GM18499 (cell line): ENCODE results near the gene CERS6.
A peak's percentile ranks its signal among the peaks of the same experiment; 100 is the strongest.

Experiments
- ATAC-seq: cut with Tn5 transposase; IDR thresholded peaks from one replicate; pipeline ENCODE4 v1.9.1; 2021; ENCODE audit warnings: moderate number of reproducible peaks; ENCODE audit not compliant: insufficient read depth, unreplicated experiment

CERS6 gene

GRCh38 chr2:168526641-168527040 is 70.6 kb downstream of the CERS6 start:
- ATAC-seq: no peak

GRCh38 chr2:168528016-168528415 is 71.9 kb downstream of the CERS6 start:
- no peak for ATAC-seq

DNA sequence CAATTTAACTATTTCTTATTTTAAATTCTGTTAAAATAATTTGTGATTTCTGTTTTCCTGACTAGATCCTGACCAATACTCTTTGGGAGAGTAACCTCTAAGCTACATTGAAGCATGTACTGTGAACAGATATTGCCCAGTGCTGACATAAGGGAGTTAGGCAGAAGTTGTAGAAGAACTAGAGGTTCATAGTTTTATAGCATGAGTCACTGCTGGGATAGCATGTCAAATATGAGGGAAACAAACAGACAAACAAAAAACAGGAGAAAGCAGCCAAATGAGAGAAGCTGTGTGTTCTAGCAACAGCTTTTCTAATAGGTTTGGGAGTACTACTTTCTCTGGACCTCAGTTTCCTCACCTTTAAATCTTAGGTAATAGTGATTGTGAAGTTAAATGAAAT is 72.4 kb downstream of the CERS6 start:
- ATAC-seq: no peak

DNA sequence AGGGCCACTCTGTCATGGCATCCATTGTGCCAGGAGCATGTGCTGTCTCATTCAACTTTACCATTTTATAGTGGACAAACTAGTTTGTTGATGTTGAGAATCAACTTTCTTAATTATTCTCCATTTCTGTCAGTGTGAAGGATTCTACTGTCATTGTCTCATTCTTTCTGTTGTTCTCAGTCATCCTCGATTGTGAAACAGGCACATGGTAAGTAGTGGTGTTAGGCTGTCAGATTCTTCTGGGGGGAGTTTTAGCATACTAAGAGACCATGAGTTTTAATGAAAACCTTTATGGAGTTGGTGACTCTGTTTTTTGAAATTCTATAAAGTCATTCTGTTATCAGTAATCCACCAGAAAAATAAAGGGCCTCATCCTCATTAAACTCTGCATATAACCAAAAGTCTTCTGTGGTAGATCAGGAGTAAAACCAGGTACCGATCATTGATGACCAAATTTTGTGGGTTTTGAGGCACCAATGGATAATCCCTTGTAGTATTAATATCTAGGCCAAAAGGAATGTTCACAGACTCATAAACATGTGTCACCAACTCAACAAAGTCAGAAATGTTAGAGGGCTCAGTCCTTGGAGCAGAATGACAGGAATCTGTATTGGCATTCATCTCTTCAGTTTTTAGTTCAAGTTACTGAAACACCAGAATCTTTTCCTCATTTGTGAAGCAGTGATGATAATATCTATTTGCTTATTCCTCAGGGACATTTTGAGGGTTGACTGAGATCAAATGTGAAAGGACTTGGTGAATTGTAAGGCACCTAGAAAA is 73.2 kb downstream of the CERS6 start:
- ATAC-seq: no peak

GRCh38 chr2:168529900-168530561 is 74.0 kb downstream of the CERS6 start:
- no peak for ATAC-seq

GRCh38 chr2:168530982-168531622 is 75.0 kb downstream of the CERS6 start:
- no peak for ATAC-seq

DNA sequence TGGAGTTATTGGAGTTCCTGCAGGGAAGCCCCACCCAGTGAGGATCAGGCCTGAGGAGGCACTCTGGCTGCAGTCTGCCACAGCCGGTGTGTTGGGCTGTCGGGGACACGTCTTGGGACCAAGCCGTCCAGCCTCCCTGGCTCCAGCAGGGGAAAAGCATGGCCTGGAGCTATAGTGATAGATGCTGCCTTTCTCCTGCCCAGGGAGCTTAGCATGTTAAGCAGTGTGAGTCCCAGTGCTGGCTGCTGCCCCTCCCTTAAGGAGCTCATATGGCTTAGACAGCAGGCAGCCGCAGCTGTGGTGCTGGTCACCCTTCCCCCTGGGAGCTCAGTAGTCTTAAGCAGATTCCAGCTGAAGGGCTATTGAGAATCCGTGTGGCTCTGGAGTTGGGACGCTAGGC is 78.9 kb downstream of the CERS6 start:
- no peak for ATAC-seq

DNA sequence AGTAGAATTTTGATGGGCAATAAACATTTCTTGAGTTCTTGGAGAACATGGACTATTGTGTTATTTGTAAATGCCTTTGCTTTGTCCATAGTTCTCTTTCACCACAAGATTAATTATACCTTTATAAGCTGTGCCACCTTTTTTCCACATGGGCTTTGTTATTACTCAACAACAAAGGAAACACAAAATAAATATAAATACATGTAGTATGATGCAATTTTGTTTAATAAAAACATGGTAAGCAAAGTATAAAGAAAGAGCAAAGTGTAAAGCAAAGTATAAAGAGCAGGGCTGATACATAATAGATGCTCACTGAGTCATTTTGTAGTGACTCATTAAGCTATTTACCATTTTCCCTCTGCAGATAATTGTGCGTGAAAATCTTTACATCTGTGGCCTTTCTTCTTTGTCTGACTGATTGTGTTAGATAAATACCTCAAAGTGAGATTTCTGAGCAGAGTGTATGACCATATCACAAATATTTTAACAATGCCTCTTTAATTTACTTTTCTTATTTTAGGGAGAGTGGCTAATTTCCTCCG is 80.9 kb downstream of the CERS6 start:
- ATAC-seq: no peak

DNA sequence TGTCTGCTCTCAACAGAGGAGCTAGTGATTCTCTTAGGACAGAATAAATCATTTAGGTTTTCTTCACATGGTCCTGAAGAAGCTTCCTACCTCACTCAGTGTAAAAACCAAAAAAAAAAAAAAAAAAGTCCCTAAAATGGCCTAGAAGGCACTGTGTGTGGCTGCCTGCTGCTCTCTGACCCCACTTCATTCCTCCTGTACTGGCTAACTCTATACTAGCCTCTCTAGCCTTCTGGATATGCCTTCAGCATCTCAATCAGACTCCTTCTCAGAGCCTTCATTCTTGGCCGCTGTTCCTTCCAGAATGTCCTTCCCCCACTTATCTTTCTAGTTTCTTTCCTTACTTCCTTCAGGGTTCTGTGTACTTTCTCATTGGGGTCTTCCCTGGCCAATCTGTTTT is 82.1 kb downstream of the CERS6 start:
- ATAC-seq: no peak

GRCh38 chr2:168538534-168538933 is 82.5 kb downstream of the CERS6 start:
- ATAC-seq: no peak

DNA sequence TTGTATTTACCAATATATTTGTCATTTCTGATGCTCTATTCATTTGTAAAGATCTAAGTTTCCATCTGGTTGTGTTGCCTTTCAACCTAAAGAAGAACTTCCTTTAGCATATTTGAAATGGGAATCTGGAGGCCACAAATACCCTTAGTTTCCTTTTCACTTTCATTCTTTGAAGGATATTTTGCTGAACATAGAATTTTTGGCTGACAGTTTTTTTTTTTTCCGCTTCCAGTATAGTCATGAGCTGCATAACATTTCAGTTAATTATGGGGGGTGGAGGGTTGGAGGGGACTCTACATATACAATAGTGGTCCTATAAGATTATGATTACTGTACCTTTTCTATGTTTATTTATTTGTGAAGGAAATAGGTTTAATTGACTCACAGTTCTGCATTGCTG is 83.9 kb downstream of the CERS6 start:
- ATAC-seq: no peak

GRCh38 chr2:168541858-168542257 is 85.8 kb downstream of the CERS6 start:
- no peak for ATAC-seq

- no peak for ATAC-seq
These were observed 87.0 kb downstream of the CERS6 start for GRCh38 chr2:168543037-168543436.

GRCh38 chr2:168543935-168544334 is 87.9 kb downstream of the CERS6 start:
- ATAC-seq: no peak

DNA sequence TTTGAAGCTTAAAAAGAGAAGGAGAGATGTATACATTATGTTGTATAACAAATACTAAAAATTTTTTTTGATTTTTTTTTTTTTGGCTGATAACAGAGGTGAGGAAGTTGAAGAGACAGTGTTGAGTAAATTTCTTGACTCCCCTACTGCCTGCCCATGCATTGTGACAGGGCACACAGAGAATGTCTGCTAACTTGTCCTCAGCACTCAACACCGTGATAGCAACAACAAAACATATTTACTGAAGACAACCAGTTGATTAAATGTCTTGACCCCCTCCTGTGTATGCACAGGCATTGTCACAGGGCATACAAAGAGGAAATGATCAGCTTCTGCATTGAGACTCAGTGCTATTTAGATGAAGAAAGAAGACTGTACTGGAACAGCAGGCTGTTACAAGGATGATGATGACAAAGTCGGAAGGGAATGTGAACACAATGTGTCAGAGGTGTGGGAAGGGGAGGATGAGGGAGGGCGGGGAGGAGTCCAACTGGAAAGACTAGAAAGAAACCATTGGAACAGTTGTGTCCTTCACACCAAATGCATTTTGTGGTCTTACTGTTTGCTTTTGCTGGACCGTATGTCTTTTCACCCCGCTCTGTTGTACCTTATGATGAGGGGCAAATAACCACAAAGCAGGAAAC is 89.5 kb downstream of the CERS6 start:
- no peak for ATAC-seq

DNA sequence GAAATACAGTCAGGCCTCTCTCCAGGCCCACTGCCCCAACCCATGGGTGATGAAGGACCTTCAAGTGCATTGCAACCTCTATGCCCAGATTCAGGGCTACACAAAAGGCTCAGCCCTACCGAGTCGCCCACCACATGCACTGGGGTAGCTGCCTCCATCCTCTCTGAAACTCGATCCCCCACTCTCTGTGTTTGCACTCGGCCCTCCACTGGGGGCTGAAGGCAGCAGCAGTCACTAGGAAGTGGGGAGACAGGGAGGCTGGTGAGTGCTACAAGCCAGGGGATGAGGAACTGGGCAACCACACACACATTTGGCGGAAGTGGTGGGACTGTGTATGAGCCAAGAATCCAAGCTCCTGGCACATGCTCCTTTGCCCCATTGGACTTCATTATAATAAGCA is 94.6 kb downstream of the CERS6 start:
- no peak for ATAC-seq

DNA sequence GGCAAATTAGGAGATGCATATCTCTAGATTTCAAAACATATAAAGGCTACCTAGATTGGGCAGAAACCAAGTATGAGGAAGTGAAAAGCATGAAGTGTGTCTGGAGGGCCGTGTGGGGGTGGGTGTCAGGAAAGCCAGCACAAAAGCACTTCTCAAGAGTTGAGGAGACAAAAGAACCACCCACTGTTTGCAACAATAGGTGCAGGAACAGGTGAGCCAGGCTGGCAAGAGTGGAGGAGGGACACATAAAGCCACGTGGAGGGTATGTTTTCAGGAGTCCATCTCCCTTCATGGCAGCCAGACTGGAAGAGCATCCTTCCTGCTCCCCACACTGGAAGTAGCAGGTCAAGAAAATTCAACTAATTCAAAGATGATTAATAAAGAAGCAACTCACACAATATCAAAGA is 96.4 kb downstream of the CERS6 start:
- ATAC-seq: peak; percentile 87

- no peak for ATAC-seq
These were observed 99.2 kb downstream of the CERS6 start for GRCh38 chr2:168555283-168555682.

- no peak for ATAC-seq
These were observed 103.1 kb downstream of the CERS6 start for GRCh38 chr2:168559187-168559586.

DNA sequence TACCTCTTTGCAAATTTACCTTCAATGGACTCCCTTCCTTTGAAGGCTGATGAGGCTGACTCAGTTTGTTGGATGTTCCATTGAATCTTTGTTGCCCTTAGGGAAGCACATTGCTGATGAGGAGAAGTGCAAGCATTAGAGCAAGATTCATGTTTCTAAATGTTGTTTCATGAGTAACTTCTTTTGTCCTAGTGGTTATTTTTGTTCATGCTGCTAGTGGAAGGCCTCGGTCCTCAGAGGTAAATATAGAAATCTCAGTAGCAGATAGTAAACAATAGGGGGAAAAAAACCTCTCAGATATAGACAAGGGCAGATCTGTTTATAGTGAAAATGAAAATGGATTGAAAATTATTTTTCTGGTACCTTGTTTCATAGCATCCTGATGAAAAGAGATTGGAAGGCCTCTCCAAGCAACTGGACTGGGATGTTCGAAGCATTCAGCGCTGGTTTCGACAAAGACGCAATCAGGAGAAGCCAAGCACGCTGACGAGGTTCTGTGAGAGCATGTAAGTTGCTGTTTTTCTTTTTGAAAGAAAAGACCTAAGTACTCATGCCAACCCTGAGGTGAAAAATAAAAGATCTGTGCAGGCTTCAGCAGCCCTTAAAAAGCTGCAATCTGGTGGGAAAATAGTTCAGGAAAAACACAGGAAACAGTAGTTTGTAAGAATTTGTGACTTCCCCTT is 104.9 kb downstream of the CERS6 start:
- ATAC-seq: no peak
